NB4 (cell line): ENCODE results near the gene TEF.
"Not testable (repeated sequence)": the region's sequence is repeated elsewhere in the genome, so short reads cannot be mapped to it uniquely, and the experiment has no call there.

Experiments used
- MYC ChIP-seq: IDR thresholded peaks from 2 replicates; pipeline ENCODE4 v1.6.1; 2011; ENCODE audit warnings: low read depth, low read length
- TF ChIP-seq, protein P1 (sequence below): IDR thresholded peaks from one replicate; pipeline ENCODE4 v1.5.1; 2012; ENCODE audit warnings: low read depth, low read length
- TF ChIP-seq, protein P2 (sequence below): IDR thresholded peaks from 2 replicates; pipeline ENCODE4 v1.6.1; 2011; ENCODE audit warnings: low read depth, low read length

DNA sequence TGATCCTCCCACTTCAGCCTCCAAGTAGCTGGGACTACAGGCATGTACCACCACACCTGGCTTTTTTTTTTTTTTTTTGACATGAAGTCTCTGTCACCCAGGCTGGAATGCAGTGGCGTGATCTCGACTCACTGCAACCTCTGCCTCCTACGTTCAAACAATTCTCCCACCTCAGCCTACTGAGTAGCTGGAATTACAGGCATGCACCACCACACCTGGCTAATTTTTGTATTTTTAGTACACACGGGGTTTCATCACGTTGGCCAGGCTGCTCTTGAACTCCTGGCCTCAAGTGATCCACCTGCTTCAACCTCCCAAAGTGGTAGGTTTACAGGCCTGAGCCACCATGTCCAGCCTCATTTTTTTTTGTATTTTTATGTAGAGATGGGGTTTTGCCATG is 58.8 kb downstream of the TEF start:
- TF ChIP-seq, protein P1, sequence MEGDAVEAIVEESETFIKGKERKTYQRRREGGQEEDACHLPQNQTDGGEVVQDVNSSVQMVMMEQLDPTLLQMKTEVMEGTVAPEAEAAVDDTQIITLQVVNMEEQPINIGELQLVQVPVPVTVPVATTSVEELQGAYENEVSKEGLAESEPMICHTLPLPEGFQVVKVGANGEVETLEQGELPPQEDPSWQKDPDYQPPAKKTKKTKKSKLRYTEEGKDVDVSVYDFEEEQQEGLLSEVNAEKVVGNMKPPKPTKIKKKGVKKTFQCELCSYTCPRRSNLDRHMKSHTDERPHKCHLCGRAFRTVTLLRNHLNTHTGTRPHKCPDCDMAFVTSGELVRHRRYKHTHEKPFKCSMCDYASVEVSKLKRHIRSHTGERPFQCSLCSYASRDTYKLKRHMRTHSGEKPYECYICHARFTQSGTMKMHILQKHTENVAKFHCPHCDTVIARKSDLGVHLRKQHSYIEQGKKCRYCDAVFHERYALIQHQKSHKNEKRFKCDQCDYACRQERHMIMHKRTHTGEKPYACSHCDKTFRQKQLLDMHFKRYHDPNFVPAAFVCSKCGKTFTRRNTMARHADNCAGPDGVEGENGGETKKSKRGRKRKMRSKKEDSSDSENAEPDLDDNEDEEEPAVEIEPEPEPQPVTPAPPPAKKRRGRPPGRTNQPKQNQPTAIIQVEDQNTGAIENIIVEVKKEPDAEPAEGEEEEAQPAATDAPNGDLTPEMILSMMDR: not testable (repeated sequence)
- TF ChIP-seq, protein P2, sequence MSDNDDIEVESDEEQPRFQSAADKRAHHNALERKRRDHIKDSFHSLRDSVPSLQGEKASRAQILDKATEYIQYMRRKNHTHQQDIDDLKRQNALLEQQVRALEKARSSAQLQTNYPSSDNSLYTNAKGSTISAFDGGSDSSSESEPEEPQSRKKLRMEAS: not testable (repeated sequence)
- not testable (repeated sequence) for TF ChIP-seq MYC
